GM12878 (cell line): ENCODE measurements around the gene GAL3ST2. TPM values are rescaled to one million over a fixed set of nuclear protein-coding genes. Genes with fewer than 3 reads are reported as not detected.

ENCODE experiments used
- ATAC-seq: fragments of 200-7000 bp; cut with Tn5 transposase; 3 replicates; pipeline ENCODE4 v1.9.1; 2020; ENCODE audit warnings: mild to moderate bottlenecking, moderate library complexity
- BruUV-seq: library from RNA; stranded (reverse); fragments of 400-500 nt; replicated peaks from 2 replicates; lab custom pipeline; 2021; lab: Mats Ljungman, UMichigan
- CTCF ChIA-PET: fragments of 300-600 bp; sonication (Branson Sonifier 250); formaldehyde crosslinking; extraction: SDS; loops from one replicate; lab custom pipeline; 2021; ENCODE audit warnings: inconsistent platforms; lab: Yijun Ruan, JAX
- POLR2A ChIA-PET: fragments of 350-600 bp; formaldehyde crosslinking; extraction: SDS; loops from one replicate; lab custom pipeline; 2021; ENCODE audit warnings: inconsistent platforms; lab: Charles Lee
- RAD21 ChIA-PET: fragments of 300-600 bp; sonication (Branson Sonifier 250); formaldehyde crosslinking; loops from one replicate; lab custom pipeline; 2023; ENCODE audit warnings: antibody characterized with exemption; ENCODE audit not compliant: unreplicated experiment; lab: Charles Lee
- SMC1A ChIA-PET: fragments of 300-600 bp; sonication (Branson Sonifier 250); formaldehyde crosslinking; loops from one replicate; lab custom pipeline; 2023; ENCODE audit not compliant: unreplicated experiment, uncharacterized antibody; lab: Charles Lee
- DNase-seq: peaks from one replicate; pipeline ENCODE4 v3.0.0-alpha.2; 2011; ENCODE audit warnings: low read depth, low spot score
- FAIRE-seq: peaks from 3 replicates; lab custom pipeline; 2011; peaks lifted over from hg19 to GRCh38; lab: Jason Lieb, UNC
- H2AFZ ChIP-seq: 2 replicates; pipeline ENCODE4 v1.6.0; 2011; ENCODE audit warnings: low read depth, low read length, control low read depth; ENCODE audit not compliant: control insufficient read depth
- H3K27ac ChIP-seq: 2 replicates; pipeline ENCODE4 v1.5.1; 2011; ENCODE audit warnings: control low read depth; ENCODE audit not compliant: control insufficient read depth, insufficient read depth
- H3K27me3 ChIP-seq, 2 experiments: replicated peaks in 1 of 2; 2 replicates each; pipeline versions ENCODE4 v1.6.0 to v1.6.1; 2011; ENCODE audit warnings: low read length in 1 of 2; ENCODE audit not compliant: control insufficient read depth in 2 of 2, insufficient read depth in 2 of 2
- H3K36me3 ChIP-seq, 2 experiments: 2 replicates each; pipeline ENCODE4 v1.5.1; 2011; ENCODE audit warnings: low read length in 1 of 2; ENCODE audit not compliant: control insufficient read depth in 2 of 2, insufficient read depth in 2 of 2
- H3K4me1 ChIP-seq: 2 replicates; pipeline ENCODE4 v1.6.1; 2011; ENCODE audit warnings: mild to moderate bottlenecking, low read length, moderate library complexity, mixed read lengths; ENCODE audit not compliant: control insufficient read depth, insufficient read depth
- H3K4me2 ChIP-seq: 2 replicates; pipeline ENCODE4 v1.6.0; 2011; ENCODE audit warnings: control low read depth; ENCODE audit not compliant: control insufficient read depth, insufficient read depth
- H3K4me3 ChIP-seq: fragments of 200-600 bp; sonication (generic); 2 replicates; pipeline ENCODE4 v1.5.1; 2016
- H3K79me2 ChIP-seq: 2 replicates; pipeline ENCODE4 v1.6.0; 2011; ENCODE audit warnings: low read length; ENCODE audit not compliant: control insufficient read depth, insufficient read depth
- H3K9ac ChIP-seq: 2 replicates; pipeline ENCODE4 v1.8.0; 2011; ENCODE audit warnings: low read length, control low read depth, mixed read lengths; ENCODE audit not compliant: control insufficient read depth, insufficient read depth
- H3K9me3 ChIP-seq: replicated peaks from 3 replicates; pipeline ENCODE4 v1.5.1; 2011; ENCODE audit warnings: mild to moderate bottlenecking, low read length; ENCODE audit not compliant: control insufficient read depth, insufficient read depth
- H4K20me1 ChIP-seq: 2 replicates; pipeline ENCODE4 v1.6.0; 2011; ENCODE audit not compliant: control insufficient read depth, insufficient read depth
- CEBPB ChIP-seq, 2 experiments: fragments of 150-350 bp in 1 of 2; IDR thresholded peaks; 2 replicates each; pipeline ENCODE4 v1.6.1; 2012 to 2014; ENCODE audit warnings: low read depth in 2 of 2, low read length in 2 of 2, borderline replicate concordance in 1 of 2, inconsistent platforms in 1 of 2
- CEBPZ ChIP-seq: fragments of 150-350 bp; IDR thresholded peaks from 2 replicates; pipeline ENCODE4 v1.6.1; 2016; ENCODE audit warnings: low read depth, low read length
- GATAD2B ChIP-seq: fragments of 450-650 bp; conservative IDR thresholded peaks from 2 replicates; pipeline ENCODE4 v1.6.1; 2017; ENCODE audit warnings: low read depth, mild to moderate bottlenecking, moderate library complexity
- RBBP5 ChIP-seq: fragments of 200-600 bp; sonication (generic); conservative IDR thresholded peaks from 2 replicates; pipeline ENCODE4 v1.6.1; 2016
- SKIL ChIP-seq: fragments of 450-650 bp; IDR thresholded peaks from 2 replicates; pipeline ENCODE4 v1.6.1; 2017; ENCODE audit warnings: mild to moderate bottlenecking, low read depth, inconsistent platforms; ENCODE audit not compliant: poor library complexity, severe bottlenecking
- SMC3 ChIP-seq: IDR thresholded peaks from 2 replicates; pipeline ENCODE4 v1.6.1; 2011; ENCODE audit warnings: low read length, improper control_type of control experiment, borderline replicate concordance
- TAF1 ChIP-seq: IDR thresholded peaks from 2 replicates; pipeline ENCODE4 v1.6.1; 2011; ENCODE audit warnings: mild to moderate bottlenecking, low read depth, low read length, borderline replicate concordance
- YBX1 ChIP-seq: fragments of 450-650 bp; IDR thresholded peaks from 2 replicates; pipeline ENCODE4 v1.6.1; 2016; ENCODE audit warnings: antibody characterized with exemption
- ZBED1 ChIP-seq: IDR thresholded peaks from 2 replicates; pipeline ENCODE4 v1.6.1; 2016; ENCODE audit warnings: borderline replicate concordance
- ZZZ3 ChIP-seq: IDR thresholded peaks from 2 replicates; pipeline ENCODE4 v1.6.1; 2011; ENCODE audit warnings: low read depth; ENCODE audit not compliant: control insufficient read depth, insufficient read length
- WGBS: methylation state at CpG from one replicate; pipeline ENCODE4 v1.1.6; 2016; ENCODE audit warnings: low lambda C conversion rate; ENCODE audit not compliant: insufficient replicate concordance, insufficient coverage; ENCODE audit errors: missing lambda C conversion rate; 5-methylcytosine and 5-hydroxymethylcytosine counted together
- in situ Hi-C: fragments of 300-500 bp; cut with MboI; formaldehyde crosslinking; loops from 9 replicates; pipeline ENCODE4 v1.14.3; 2018; ENCODE audit warnings: mixed read lengths
- intact Hi-C: fragments of 100-400 bp; cut with micrococcal nuclease; formaldehyde crosslinking; loops from one replicate; pipeline ENCODE4 v1.14.2; 2022; ENCODE audit not compliant: unreplicated experiment
- polyA plus RNA-seq, 11 experiments: library from polyadenylated mRNA; depleted of rRNA in 4 of 11; unstranded in 6 of 11; stranded (reverse) in 5 of 11; fragments of >200 nt; fragmentation: Nextera tagmentation in 4 of 11; fragmentation: Illumina TruSeq in 1 of 11; extraction: Ambion mirVana in 4 of 11; extraction: Trizol in 1 of 11; gene quantifications; 1 replicate in 1 of 11; 2 replicates in 10 of 11; pipeline versions ENCODE4 v1.2.1 to v1.2.3, GENCODE V29; 2011 to 2016; ENCODE audit warnings: inconsistent platforms in 2 of 11, missing spikeins in 2 of 11, low read depth in 1 of 11
- total RNA-seq, 4 experiments: library from RNA; depleted of rRNA in 3 of 4; stranded (reverse); fragments of >200 nt in 3 of 4; fragmentation: Illumina TruSeq in 1 of 4; extraction: Trizol in 1 of 4; gene quantifications; 2 replicates each; pipeline versions ENCODE4 v1.2.1 to v1.2.3, GENCODE V29; 2013 to 2021

Gene GAL3ST2
- total and polyA plus RNA-seq, 10 of the 15 experiments (the other 5 are each of a cell fraction or from before 2014, with no cell fraction given), result 0.09 to 0.36 (median 0.11) TPM; not detected in 7

GRCh38 chr2:241728000-241728399, 48.6 kb upstream of the GAL3ST2 start:
- Histone ChIP-seq H3K4me2 (no peak overlapping the region), H3K79me2 (no peaks in the 10 kb centered on the region), H2AFZ (no peak overlapping the region), H3K4me3 (no peak overlapping the region), H3K9ac (no peak overlapping the region), H3K27ac (no peak overlapping the region), H3K36me3 (peaks cover 3 to 4% of the 10 kb centered on the region in 2 experiments; a peak in 3 of 4 replicates), H3K4me1 (no peaks in the 10 kb centered on the region), H4K20me1 (no peaks in the 10 kb centered on the region), H3K9me3 (peaks cover 8% of the 10 kb centered on the region; the same call in 2 of the 3 replicates), H3K27me3 (no peaks in the 10 kb centered on the region)
- no peak for FAIRE-seq
- CTCF ChIA-PET, result no interaction called here
- DNase-seq, result no peak
- RAD21 ChIA-PET, result no interaction called here
- WGBS, result 90% methylated on average over 8 of the region's 8 CpGs
- intact Hi-C loops (no loop called here), in situ Hi-C loops (no loop called here)
- no peak for ATAC-seq
- no TSS peak for BruUV-seq
- SMC1A ChIA-PET, result no interaction called here
- TF ChIP-seq YBX1, result no peak
- no peak for TF ChIP-seq SKIL
- TF ChIP-seq TAF1, result no peak
- no peak for TF ChIP-seq ZZZ3
- TF ChIP-seq ZBED1, result no peak
- TF ChIP-seq CEBPB (IDR thresholded peaks at IDR 0.05; ENCODE audit: borderline replicate concordance in 1 of 2, low read depth in 2 of 2, low read length in 2 of 2), result no peak
- no peak for TF ChIP-seq SMC3
- no peak for TF ChIP-seq RBBP5
- no peak for TF ChIP-seq CEBPZ
- no peak for TF ChIP-seq GATAD2B
- POLR2A ChIA-PET, result interaction anchor here (0.9 kb wide), 1 partner anchor 33 kb away, joined by 3 read pairs; no protein-coding TSS in a partner anchor
